Endothelial cell of umbilical vein (primary cell): ENCODE data around the gene ASMTL. TPM values are rescaled to one million over a fixed set of nuclear protein-coding genes. Genes with fewer than 3 reads are reported as not detected.

Experiments
- BruUV-seq: library from RNA; stranded (reverse); fragments of 400-500 nt; replicated peaks from 2 replicates; lab custom pipeline; 2021; lab: Mats Ljungman, UMichigan
- CTCF ChIA-PET: fragments of 300-600, 350-600 bp; sonication (Branson Sonifier 250); formaldehyde crosslinking; loops from one replicate; lab custom pipeline; 2021; ENCODE audit warnings: antibody characterized with exemption, inconsistent platforms; lab: Charles Lee
- POLR2A ChIA-PET: fragments of 300-600, 350-600 bp; sonication (Branson Sonifier 250); formaldehyde crosslinking; loops from one replicate; lab custom pipeline; 2021; ENCODE audit warnings: antibody characterized with exemption, inconsistent platforms; lab: Charles Lee
- DNase-seq: peaks from one replicate; pipeline ENCODE4 v3.0.0-alpha.2; 2011; ENCODE audit warnings: low read depth, low spot score
- FAIRE-seq: peaks from 2 replicates; lab custom pipeline; 2011; peaks lifted over from hg19 to GRCh38; lab: Jason Lieb, UNC
- H2AFZ ChIP-seq: 2 replicates; pipeline ENCODE4 v1.6.0; 2012; ENCODE audit warnings: low read depth, low read length, control low read depth, inconsistent platforms
- H3K27ac ChIP-seq: 2 replicates; pipeline ENCODE4 v1.5.1; 2011; ENCODE audit warnings: low read depth, mild to moderate bottlenecking, control low read depth, low read length, moderate library complexity; ENCODE audit not compliant: insufficient read depth
- H3K27me3 ChIP-seq, 2 experiments: 2 replicates each; pipeline versions ENCODE4 v1.6.0 to v1.6.1; 2011; ENCODE audit warnings: low read length in 2 of 2, mixed read lengths in 1 of 2; ENCODE audit not compliant: control insufficient read depth in 2 of 2, insufficient read depth in 2 of 2
- H3K36me3 ChIP-seq, 2 experiments: 2 replicates in 1 of 2; 3 replicates in 1 of 2; pipeline ENCODE4 v1.5.1; 2011; ENCODE audit warnings: low read length in 2 of 2, mild to moderate bottlenecking in 1 of 2, moderate library complexity in 1 of 2; ENCODE audit not compliant: control insufficient read depth in 2 of 2, insufficient read depth in 2 of 2; ENCODE audit errors: extremely low read depth in 1 of 2
- H3K4me1 ChIP-seq: 3 replicates; pipeline ENCODE4 v1.5.1; 2011; ENCODE audit warnings: mild to moderate bottlenecking, low read length; ENCODE audit not compliant: control insufficient read depth, insufficient read depth; ENCODE audit errors: extremely low read depth
- H3K4me2 ChIP-seq: 2 replicates; pipeline ENCODE4 v1.6.1; 2011; ENCODE audit warnings: low read length, control low read depth, mixed read lengths; ENCODE audit not compliant: insufficient read depth
- H3K4me3 ChIP-seq, 3 experiments: fragments of 200-600 bp in 1 of 3; sonication (generic), shearing (Covaris generic) in 1 of 3; replicated peaks in 1 of 3; 2 replicates each; pipeline ENCODE4 v1.5.1; 2011 to 2016; ENCODE audit warnings: control low read depth in 3 of 3, low read length in 3 of 3, mild to moderate bottlenecking in 2 of 3, inconsistent platforms in 1 of 3, low read depth in 1 of 3, moderate library complexity in 1 of 3; ENCODE audit not compliant: insufficient read depth in 1 of 3
- H3K79me2 ChIP-seq: 2 replicates; pipeline ENCODE4 v1.6.0; 2012; ENCODE audit warnings: low read length, inconsistent platforms; ENCODE audit not compliant: control insufficient read depth, insufficient read depth
- H3K9ac ChIP-seq: replicated peaks from 2 replicates; pipeline ENCODE3; 2011; ENCODE audit warnings: low read length, control low read depth; ENCODE audit not compliant: insufficient read depth; ENCODE audit errors: extremely low read depth
- H3K9me1 ChIP-seq: replicated peaks from 3 replicates; pipeline ENCODE4 v1.6.0; 2011; ENCODE audit warnings: mild to moderate bottlenecking, low read length; ENCODE audit not compliant: control insufficient read depth, insufficient read depth; ENCODE audit errors: extremely low read depth
- H3K9me3 ChIP-seq: replicated peaks from 2 replicates; pipeline ENCODE4 v1.5.1; 2012; ENCODE audit warnings: low read length, inconsistent platforms; ENCODE audit not compliant: control insufficient read depth, insufficient read depth
- H4K20me1 ChIP-seq: replicated peaks from 2 replicates; pipeline ENCODE3; 2011; ENCODE audit warnings: mild to moderate bottlenecking, low read length; ENCODE audit not compliant: control insufficient read depth, insufficient read depth; ENCODE audit errors: extremely low read depth
- EZH2 ChIP-seq: IDR thresholded peaks from 2 replicates; pipeline ENCODE4 v1.6.1; 2012; ENCODE audit warnings: borderline replicate concordance, low read depth, mild to moderate bottlenecking, moderate library complexity, low read length, inconsistent platforms; ENCODE audit not compliant: severe bottlenecking
- FOS ChIP-seq: IDR thresholded peaks from 2 replicates; pipeline ENCODE4 v1.6.1; 2011; ENCODE audit warnings: mild to moderate bottlenecking, low read length, moderate library complexity, borderline replicate concordance; ENCODE audit not compliant: insufficient read depth
- GATA2 ChIP-seq: IDR thresholded peaks from 2 replicates; pipeline ENCODE4 v1.7.0; 2011; ENCODE audit warnings: low read depth, mild to moderate bottlenecking, moderate library complexity, mixed read lengths, low read length; ENCODE audit not compliant: insufficient read length, insufficient read depth
- JUN ChIP-seq: IDR thresholded peaks from 2 replicates; pipeline ENCODE4 v1.6.1; 2011; ENCODE audit warnings: borderline replicate concordance, low read depth; ENCODE audit not compliant: insufficient read length, insufficient read depth
- MYC ChIP-seq: IDR thresholded peaks from one replicate; pipeline ENCODE4 v1.6.1; 2011; ENCODE audit warnings: mild to moderate bottlenecking, low read depth, low read length
- POLR2A ChIP-seq: IDR thresholded peaks from 2 replicates; pipeline ENCODE4 v1.6.1; 2012; ENCODE audit warnings: low read depth, mild to moderate bottlenecking, control low read depth, low read length
- POLR2AphosphoS5 ChIP-seq: IDR thresholded peaks from 2 replicates; pipeline ENCODE4 v1.6.1; 2012; ENCODE audit warnings: low read depth, mild to moderate bottlenecking, control low read depth, low read length, moderate library complexity; ENCODE audit not compliant: insufficient read depth
- dilution Hi-C: fragments of 300-500 bp; cut with MboI; formaldehyde crosslinking; loops from one replicate; pipeline ENCODE4 v1.15.0; 2019; ENCODE audit warnings: low sequenced_read_pairs; ENCODE audit not compliant: extremely low pct_ligation_motif_present
- intact Hi-C: fragments of 100-400 bp; cut with micrococcal nuclease; formaldehyde crosslinking; loops from one replicate; pipeline ENCODE4 v1.10.0; 2022
- polyA plus RNA-seq, 4 experiments: library from polyadenylated mRNA; depleted of rRNA in 3 of 4; stranded (reverse) in 3 of 4; unstranded in 1 of 4; fragments of >200 nt; gene quantifications; 2 replicates each; pipeline versions ENCODE4 v1.2.1 to v1.2.3, GENCODE V29; 2011 to 2012; ENCODE audit warnings: missing spikeins in 1 of 4
- total RNA-seq: library from RNA; stranded (reverse); gene quantifications from 2 replicates; pipeline ENCODE4 v1.2.3, GENCODE V29; 2021
- TF ChIP-seq, protein P1 (sequence below), 2 donors: IDR thresholded peaks; 1 replicate in 1 of 2; 2 replicates in 1 of 2; pipeline ENCODE4 v1.5.1; 2011; ENCODE audit warnings: low read length in 2 of 2, mild to moderate bottlenecking in 2 of 2, moderate library complexity in 2 of 2, control low read depth in 1 of 2, inconsistent platforms in 1 of 2, low read depth in 1 of 2; ENCODE audit not compliant: insufficient read depth in 1 of 2; ENCODE audit errors: extremely low read depth in 1 of 2
- TF ChIP-seq, protein P2 (sequence below): IDR thresholded peaks from 2 replicates; pipeline ENCODE4 v1.6.1; 2011; ENCODE audit not compliant: insufficient read depth, insufficient read length

Gene ASMTL
- total and polyA plus RNA-seq, 2 donors (not counting 3 experiments of a cell fraction or from before 2014, with no cell fraction given), result 27.1 to 29.9 TPM

DNA sequence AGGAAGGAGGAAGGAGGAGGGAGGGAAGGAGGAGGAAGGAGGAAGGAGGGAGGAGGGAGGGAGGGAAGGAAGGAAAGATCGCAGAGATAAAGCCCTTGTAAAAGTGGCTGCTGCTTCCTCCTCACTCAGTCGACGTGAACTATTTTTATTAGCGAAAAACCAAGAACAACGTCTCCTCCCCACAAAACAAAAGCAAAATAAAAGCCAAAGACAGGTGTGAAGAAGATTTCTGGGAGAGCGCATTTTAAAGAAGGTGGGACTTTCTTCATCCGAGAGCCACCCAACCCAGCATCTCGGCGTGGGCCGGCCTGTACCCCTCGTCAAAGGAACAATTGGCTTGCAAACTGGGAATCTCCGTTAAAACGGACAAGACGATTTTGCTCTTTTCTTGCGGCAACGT, 40.7 kb upstream of the ASMTL start:
- Histone ChIP-seq H3K27ac (no peak overlapping the region), H3K9me1 (no peaks in the 10 kb centered on the region), H3K79me2 (no peaks in the 10 kb centered on the region), H4K20me1 (no peaks in the 10 kb centered on the region), H3K9ac (no peak overlapping the region), H3K4me3 (no peak overlapping the region), H2AFZ (no peak overlapping the region), H3K36me3 (no peaks in the 10 kb centered on the region), H3K4me1 (no peaks in the 10 kb centered on the region), H3K4me2 (no peak overlapping the region), H3K27me3 (no peaks in the 10 kb centered on the region), H3K9me3 (no peaks in the 10 kb centered on the region)
- intact Hi-C loops (no loop called here), dilution Hi-C loops (no loop called here)
- no TSS peak for BruUV-seq
- FAIRE-seq, result no peak
- POLR2A ChIA-PET, result no interaction called here
- TF ChIP-seq FOS, result no peak
- TF ChIP-seq POLR2A, result no peak
- TF ChIP-seq, protein P1, sequence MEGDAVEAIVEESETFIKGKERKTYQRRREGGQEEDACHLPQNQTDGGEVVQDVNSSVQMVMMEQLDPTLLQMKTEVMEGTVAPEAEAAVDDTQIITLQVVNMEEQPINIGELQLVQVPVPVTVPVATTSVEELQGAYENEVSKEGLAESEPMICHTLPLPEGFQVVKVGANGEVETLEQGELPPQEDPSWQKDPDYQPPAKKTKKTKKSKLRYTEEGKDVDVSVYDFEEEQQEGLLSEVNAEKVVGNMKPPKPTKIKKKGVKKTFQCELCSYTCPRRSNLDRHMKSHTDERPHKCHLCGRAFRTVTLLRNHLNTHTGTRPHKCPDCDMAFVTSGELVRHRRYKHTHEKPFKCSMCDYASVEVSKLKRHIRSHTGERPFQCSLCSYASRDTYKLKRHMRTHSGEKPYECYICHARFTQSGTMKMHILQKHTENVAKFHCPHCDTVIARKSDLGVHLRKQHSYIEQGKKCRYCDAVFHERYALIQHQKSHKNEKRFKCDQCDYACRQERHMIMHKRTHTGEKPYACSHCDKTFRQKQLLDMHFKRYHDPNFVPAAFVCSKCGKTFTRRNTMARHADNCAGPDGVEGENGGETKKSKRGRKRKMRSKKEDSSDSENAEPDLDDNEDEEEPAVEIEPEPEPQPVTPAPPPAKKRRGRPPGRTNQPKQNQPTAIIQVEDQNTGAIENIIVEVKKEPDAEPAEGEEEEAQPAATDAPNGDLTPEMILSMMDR (IDR thresholded peaks at IDR 0.05; ENCODE audit: extremely low read depth in 1 of 2, insufficient read depth in 1 of 2, low read depth in 1 of 2, low read length in 2 of 2), result no peak
- TF ChIP-seq MYC, result no peak
- TF ChIP-seq JUN, result no peak
- no peak for TF ChIP-seq GATA2
- TF ChIP-seq POLR2AphosphoS5, result no peak
- TF ChIP-seq EZH2, result no peak
- TF ChIP-seq, protein P2, sequence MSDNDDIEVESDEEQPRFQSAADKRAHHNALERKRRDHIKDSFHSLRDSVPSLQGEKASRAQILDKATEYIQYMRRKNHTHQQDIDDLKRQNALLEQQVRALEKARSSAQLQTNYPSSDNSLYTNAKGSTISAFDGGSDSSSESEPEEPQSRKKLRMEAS, result no peak
- CTCF ChIA-PET, result no interaction called here
- no peak for DNase-seq
